ENCODE data around the gene ATXN7. TPM values are rescaled to one million over a fixed set of nuclear protein-coding genes. Genes with fewer than 3 reads are reported as not detected.
A peak's percentile ranks its signal among the peaks of the same experiment; 100 is the strongest.

ATXN7 gene
- total and polyA plus RNA-seq, 2 of the 13 experiments (the other 11 are each of a cell fraction or from before 2014, with no cell fraction given): 13.8 to 20.0 TPM

DNA sequence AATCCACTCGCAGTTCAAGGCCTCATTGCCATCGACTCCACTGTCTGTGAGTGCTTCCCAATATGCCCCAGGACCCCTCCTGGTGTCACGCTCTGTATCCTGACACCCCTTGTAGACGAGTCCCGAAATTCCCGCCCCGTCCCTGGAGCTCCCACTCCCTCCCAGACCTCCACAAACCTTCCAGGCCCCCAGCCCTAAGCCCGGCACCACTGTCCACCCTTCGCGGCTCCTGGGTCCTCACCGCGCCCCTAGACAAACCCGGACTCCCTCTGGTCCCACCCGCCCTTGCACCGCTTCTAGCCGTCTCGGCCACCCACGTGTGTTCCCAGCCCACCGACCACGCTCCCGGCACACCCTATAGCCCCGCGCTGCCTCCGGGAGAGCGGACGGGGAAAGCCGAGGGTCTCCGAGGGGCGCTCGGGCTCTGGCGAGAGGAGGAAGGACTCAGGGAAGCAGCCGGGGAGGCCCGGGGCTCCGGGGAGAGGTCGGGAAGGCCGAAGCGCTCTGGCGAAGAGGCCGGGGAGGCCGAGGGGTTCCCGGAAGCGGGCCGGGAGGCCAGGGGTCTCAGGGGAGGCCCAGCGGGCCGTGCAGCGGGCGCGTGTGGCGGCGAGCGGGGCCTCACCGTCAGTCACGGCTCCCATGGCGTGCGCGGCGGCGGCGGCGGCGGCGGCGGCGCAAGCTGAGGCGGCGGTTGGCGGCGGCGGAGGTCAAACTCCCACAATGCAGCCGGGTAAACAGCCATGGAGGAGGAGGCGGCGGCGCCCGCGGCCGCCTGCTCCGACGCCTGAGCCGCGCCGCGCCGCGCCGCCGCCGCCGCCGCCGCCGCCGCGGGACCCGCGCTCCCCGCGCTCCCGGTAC lies at the start of gene ATXN7, which contains the start of gene THOC7 (continued):
- TF ChIP-seq, protein P1, sequence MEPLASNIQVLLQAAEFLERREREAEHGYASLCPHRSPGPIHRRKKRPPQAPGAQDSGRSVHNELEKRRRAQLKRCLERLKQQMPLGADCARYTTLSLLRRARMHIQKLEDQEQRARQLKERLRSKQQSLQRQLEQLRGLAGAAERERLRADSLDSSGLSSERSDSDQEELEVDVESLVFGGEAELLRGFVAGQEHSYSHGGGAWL (CRISPR knock-in tag; IDR thresholded peaks at IDR 0.05): 0 out of 2 replicates have a peak, but pooled peaks have one; percentile 40
- TF ChIP-seq ZNF557 (CRISPR knock-in tag; IDR thresholded peaks at IDR 0.05) (no peak), MATR3 (CRISPR knock-in tag; IDR thresholded peaks at IDR 0.05) (no peak), TARDBP (CRISPR knock-in tag; IDR thresholded peaks at IDR 0.05) (no peak), ZNF567 (CRISPR knock-in tag; IDR thresholded peaks at IDR 0.05; ENCODE audit: borderline replicate concordance) (no peak), KLF11 (CRISPR knock-in tag; IDR thresholded peaks at IDR 0.05) (no peak), NBN (conservative IDR thresholded peaks at IDR 0.05) (no peak)
- TF ChIP-seq, protein P2, sequence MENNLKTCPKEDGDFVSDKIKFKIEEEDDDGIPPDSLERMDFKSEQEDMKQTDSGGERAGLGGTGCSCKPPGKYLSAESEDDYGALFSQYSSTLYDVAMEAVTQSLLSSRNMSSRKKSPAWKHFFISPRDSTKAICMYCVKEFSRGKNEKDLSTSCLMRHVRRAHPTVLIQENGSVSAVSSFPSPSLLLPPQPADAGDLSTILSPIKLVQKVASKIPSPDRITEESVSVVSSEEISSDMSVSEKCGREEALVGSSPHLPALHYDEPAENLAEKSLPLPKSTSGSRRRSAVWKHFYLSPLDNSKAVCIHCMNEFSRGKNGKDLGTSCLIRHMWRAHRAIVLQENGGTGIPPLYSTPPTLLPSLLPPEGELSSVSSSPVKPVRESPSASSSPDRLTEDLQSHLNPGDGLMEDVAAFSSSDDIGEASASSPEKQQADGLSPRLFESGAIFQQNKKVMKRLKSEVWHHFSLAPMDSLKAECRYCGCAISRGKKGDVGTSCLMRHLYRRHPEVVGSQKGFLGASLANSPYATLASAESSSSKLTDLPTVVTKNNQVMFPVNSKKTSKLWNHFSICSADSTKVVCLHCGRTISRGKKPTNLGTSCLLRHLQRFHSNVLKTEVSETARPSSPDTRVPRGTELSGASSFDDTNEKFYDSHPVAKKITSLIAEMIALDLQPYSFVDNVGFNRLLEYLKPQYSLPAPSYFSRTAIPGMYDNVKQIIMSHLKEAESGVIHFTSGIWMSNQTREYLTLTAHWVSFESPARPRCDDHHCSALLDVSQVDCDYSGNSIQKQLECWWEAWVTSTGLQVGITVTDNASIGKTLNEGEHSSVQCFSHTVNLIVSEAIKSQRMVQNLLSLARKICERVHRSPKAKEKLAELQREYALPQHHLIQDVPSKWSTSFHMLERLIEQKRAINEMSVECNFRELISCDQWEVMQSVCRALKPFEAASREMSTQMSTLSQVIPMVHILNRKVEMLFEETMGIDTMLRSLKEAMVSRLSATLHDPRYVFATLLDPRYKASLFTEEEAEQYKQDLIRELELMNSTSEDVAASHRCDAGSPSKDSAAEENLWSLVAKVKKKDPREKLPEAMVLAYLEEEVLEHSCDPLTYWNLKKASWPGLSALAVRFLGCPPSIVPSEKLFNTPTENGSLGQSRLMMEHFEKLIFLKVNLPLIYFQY (CRISPR knock-in tag; IDR thresholded peaks at IDR 0.05; ENCODE audit: borderline replicate concordance): no peak
- TF ChIP-seq, protein P3, sequence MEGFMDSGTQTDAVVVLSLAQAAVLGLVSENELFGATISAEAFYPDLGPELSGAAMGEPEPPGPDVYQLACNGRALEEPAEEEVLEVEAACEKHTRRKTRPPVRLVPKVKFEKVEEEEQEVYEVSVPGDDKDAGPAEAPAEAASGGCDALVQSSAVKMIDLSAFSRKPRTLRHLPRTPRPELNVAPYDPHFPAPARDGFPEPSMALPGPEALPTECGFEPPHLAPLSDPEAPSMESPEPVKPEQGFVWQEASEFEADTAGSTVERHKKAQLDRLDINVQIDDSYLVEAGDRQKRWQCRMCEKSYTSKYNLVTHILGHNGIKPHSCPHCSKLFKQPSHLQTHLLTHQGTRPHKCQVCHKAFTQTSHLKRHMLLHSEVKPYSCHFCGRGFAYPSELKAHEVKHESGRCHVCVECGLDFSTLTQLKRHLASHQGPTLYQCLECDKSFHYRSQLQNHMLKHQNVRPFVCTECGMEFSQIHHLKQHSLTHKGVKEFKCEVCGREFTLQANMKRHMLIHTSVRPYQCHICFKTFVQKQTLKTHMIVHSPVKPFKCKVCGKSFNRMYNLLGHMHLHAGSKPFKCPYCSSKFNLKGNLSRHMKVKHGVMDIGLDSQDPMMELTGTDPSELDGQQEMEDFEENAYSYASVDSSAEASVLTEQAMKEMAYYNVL (CRISPR knock-in tag; IDR thresholded peaks at IDR 0.05; ENCODE audit: borderline replicate concordance): no peak
- TF ChIP-seq, protein P4, sequence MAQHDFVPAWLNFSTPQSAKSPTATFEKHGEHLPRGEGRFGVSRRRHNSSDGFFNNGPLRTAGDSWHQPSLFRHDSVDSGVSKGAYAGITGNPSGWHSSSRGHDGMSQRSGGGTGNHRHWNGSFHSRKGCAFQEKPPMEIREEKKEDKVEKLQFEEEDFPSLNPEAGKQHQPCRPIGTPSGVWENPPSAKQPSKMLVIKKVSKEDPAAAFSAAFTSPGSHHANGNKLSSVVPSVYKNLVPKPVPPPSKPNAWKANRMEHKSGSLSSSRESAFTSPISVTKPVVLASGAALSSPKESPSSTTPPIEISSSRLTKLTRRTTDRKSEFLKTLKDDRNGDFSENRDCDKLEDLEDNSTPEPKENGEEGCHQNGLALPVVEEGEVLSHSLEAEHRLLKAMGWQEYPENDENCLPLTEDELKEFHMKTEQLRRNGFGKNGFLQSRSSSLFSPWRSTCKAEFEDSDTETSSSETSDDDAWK (CRISPR knock-in tag; IDR thresholded peaks at IDR 0.05): no peak
- TF ChIP-seq, protein P5, sequence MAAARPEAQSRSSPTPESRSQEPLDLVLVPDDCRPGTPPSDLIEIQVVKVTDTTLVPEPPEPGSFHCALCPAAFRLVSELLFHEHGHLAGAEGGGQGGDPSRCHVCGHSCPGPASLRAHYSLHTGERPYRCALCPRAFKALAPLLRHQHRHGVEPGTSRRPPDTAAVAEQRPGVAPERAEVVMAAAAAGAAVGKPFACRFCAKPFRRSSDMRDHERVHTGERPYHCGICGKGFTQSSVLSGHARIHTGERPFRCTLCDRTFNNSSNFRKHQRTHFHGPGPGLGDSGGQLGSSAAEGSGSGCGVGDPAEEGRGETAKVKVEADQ (CRISPR knock-in tag; IDR thresholded peaks at IDR 0.05; ENCODE audit: borderline replicate concordance): no peak
- TF ChIP-seq, protein P6, sequence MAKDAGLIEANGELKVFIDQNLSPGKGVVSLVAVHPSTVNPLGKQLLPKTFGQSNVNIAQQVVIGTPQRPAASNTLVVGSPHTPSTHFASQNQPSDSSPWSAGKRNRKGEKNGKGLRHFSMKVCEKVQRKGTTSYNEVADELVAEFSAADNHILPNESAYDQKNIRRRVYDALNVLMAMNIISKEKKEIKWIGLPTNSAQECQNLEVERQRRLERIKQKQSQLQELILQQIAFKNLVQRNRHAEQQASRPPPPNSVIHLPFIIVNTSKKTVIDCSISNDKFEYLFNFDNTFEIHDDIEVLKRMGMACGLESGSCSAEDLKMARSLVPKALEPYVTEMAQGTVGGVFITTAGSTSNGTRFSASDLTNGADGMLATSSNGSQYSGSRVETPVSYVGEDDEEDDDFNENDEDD (CRISPR knock-in tag; IDR thresholded peaks at IDR 0.05; ENCODE audit: borderline replicate concordance): no peak
- TF ChIP-seq, protein P7, sequence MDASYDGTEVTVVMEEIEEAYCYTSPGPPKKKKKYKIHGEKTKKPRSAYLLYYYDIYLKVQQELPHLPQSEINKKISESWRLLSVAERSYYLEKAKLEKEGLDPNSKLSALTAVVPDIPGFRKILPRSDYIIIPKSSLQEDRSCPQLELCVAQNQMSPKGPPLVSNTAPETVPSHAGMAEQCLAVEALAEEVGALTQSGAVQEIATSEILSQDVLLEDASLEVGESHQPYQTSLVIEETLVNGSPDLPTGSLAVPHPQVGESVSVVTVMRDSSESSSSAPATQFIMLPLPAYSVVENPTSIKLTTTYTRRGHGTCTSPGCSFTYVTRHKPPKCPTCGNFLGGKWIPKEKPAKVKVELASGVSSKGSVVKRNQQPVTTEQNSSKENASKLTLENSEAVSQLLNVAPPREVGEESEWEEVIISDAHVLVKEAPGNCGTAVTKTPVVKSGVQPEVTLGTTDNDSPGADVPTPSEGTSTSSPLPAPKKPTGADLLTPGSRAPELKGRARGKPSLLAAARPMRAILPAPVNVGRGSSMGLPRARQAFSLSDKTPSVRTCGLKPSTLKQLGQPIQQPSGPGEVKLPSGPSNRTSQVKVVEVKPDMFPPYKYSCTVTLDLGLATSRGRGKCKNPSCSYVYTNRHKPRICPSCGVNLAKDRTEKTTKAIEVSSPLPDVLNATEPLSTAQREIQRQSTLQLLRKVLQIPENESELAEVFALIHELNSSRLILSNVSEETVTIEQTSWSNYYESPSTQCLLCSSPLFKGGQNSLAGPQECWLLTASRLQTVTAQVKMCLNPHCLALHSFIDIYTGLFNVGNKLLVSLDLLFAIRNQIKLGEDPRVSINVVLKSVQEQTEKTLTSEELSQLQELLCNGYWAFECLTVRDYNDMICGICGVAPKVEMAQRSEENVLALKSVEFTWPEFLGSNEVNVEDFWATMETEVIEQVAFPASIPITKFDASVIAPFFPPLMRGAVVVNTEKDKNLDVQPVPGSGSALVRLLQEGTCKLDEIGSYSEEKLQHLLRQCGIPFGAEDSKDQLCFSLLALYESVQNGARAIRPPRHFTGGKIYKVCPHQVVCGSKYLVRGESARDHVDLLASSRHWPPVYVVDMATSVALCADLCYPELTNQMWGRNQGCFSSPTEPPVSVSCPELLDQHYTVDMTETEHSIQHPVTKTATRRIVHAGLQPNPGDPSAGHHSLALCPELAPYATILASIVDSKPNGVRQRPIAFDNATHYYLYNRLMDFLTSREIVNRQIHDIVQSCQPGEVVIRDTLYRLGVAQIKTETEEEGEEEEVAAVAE (CRISPR knock-in tag; IDR thresholded peaks at IDR 0.05; ENCODE audit: borderline replicate concordance): no peak

Data from HepG2 (cell line).